Hematopoietic multipotent progenitor cell treated with erythropoietin and hydrocortisone succinate and interleukin-3 and kit ligand, for 15 days (in vitro differentiated cells): ENCODE data around the gene DTNA.
A peak's percentile ranks its signal among the peaks of the same experiment; 100 is the strongest.
"Not testable (repeated sequence)": the region's sequence is repeated elsewhere in the genome, so short reads cannot be mapped to it uniquely, and the experiment has no call there.

Experiments
- DNase-seq: peaks from one replicate; pipeline ENCODE4 v3.0.0-alpha.2; 2015; ENCODE audit warnings: low spot score

Gene DTNA

GRCh38 chr18:34709750-34710441, at the start of gene DTNA:
DTNA (plus strand) TSS chr18:34710298; CDS start chr18:34755977, 45,679 bp downstream.
- DNase-seq, result no peak

GRCh38 chr18:34660572-34660971, 49.5 kb upstream of the DTNA start:
- no peak for DNase-seq

GRCh38 chr18:34661464-34662087, 48.5 kb upstream of the DTNA start:
- DNase-seq, result peak; percentile 51

- DNase-seq, result no peak
Measured at GRCh38 chr18:34676816-34677574, 33.1 kb upstream of the DTNA start.

- DNase-seq, result not testable (repeated sequence)
Measured at GRCh38 chr18:34689750-34690149, 20.3 kb upstream of the DTNA start.

GRCh38 chr18:34691614-34692013, 18.5 kb upstream of the DTNA start:
- DNase-seq, result no peak

GRCh38 chr18:34694591-34695165, 15.4 kb upstream of the DTNA start:
- no peak for DNase-seq

GRCh38 chr18:34695310-34695709, 14.8 kb upstream of the DTNA start:
- DNase-seq, result no peak

GRCh38 chr18:34696671-34697070, 13.4 kb upstream of the DTNA start:
- DNase-seq, result no peak

- DNase-seq, result no peak
Measured at GRCh38 chr18:34697233-34697632, 12.9 kb upstream of the DTNA start.

GRCh38 chr18:34697891-34698290, 12.2 kb upstream of the DTNA start:
- no peak for DNase-seq

GRCh38 chr18:34701911-34702310, 8.2 kb upstream of the DTNA start:
- DNase-seq, result no peak

GRCh38 chr18:34702814-34703213, 7.3 kb upstream of the DTNA start:
- no peak for DNase-seq

GRCh38 chr18:34704074-34704473, 6.0 kb upstream of the DTNA start:
- DNase-seq, result no peak

- DNase-seq, result no peak
Measured at GRCh38 chr18:34704823-34705222, 5.3 kb upstream of the DTNA start.

GRCh38 chr18:34707670-34708069, 2.4 kb upstream of the DTNA start:
- no peak for DNase-seq

- DNase-seq, result no peak
Measured at GRCh38 chr18:34709104-34709503, 994 bp upstream of the DTNA start.

GRCh38 chr18:34710458-34710914, 388 bp downstream of the DTNA start:
- DNase-seq, result no peak

GRCh38 chr18:34710934-34711333, 836 bp downstream of the DTNA start:
- DNase-seq, result no peak

- DNase-seq, result not testable (repeated sequence)
Measured at GRCh38 chr18:34716111-34716510, 6.0 kb downstream of the DTNA start.

GRCh38 chr18:34718610-34719009, 8.5 kb downstream of the DTNA start:
- DNase-seq, result no peak

GRCh38 chr18:34720220-34720619, 10.1 kb downstream of the DTNA start:
- DNase-seq, result no peak

GRCh38 chr18:34723143-34723542, 13.0 kb downstream of the DTNA start:
- no peak for DNase-seq
